ENCODE results near the gene LIMS4. TPM values are rescaled to one million over a fixed set of nuclear protein-coding genes. Genes with fewer than 3 reads are reported as not detected.
"Not testable (repeated sequence)": the region's sequence is repeated elsewhere in the genome, so short reads cannot be mapped to it uniquely, and the experiment has no call there.

LIMS4 gene
- total RNA-seq, 2 experiments from 2014 or later, result 3.1 to 3.3 TPM

DNA sequence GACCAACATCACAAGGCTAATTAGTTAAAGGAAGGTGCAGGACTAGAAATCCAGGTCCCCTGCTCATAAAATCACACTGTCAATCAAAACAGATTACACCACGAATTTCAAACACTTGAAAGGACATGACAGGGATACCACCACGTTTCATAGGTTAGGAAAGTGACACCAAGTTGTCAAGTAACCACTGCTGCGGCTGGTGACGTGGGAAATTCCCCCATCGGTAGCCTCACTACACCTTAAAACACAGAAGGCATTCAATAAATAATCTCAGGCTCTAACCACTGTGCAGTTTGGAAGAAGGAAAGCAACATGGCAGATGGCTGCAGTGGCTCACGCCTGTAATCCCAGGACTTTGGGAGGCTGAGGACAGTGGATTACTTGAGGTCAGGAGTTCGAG, 3.7 kb downstream of the LIMS4 start:
- H3K4me3 Mint-ChIP-seq; H3K27me3 Mint-ChIP-seq; POLR2A ChIA-PET; H3K27ac Mint-ChIP-seq; DNase-seq; CTCF ChIA-PET; H3K4me1 Mint-ChIP-seq (ENCODE audit: low read depth); intact Hi-C loops (cut with micrococcal nuclease); H3K36me3 Mint-ChIP-seq; H3K9me3 Mint-ChIP-seq: not testable (repeated sequence)

DNA sequence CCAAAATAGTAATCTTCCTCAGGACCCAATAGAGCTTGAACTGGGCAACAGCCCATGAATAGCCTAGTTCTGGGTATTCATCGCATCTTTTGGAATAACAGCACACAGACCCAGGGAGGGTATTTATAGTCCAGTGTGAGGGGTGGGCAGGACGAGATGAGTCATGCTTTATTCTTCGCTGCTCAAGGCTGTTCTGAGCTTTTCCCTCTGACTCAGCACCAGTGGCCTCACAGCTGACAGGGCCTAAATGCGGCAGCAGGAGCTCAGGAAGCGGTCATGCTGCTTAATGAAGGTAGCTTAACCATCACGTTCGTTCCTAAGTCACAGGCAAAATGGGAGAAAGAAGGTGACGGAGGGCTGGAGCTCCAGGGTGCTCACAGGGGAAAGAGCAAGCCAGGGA, 7.3 kb downstream of the LIMS4 start:
- H3K4me1 Mint-ChIP-seq (ENCODE audit: low read depth); H3K27ac Mint-ChIP-seq; CTCF ChIA-PET; POLR2A ChIA-PET; H3K36me3 Mint-ChIP-seq; H3K4me3 Mint-ChIP-seq; H3K9me3 Mint-ChIP-seq; intact Hi-C loops (cut with micrococcal nuclease); H3K27me3 Mint-ChIP-seq; DNase-seq: not testable (repeated sequence)

DNA sequence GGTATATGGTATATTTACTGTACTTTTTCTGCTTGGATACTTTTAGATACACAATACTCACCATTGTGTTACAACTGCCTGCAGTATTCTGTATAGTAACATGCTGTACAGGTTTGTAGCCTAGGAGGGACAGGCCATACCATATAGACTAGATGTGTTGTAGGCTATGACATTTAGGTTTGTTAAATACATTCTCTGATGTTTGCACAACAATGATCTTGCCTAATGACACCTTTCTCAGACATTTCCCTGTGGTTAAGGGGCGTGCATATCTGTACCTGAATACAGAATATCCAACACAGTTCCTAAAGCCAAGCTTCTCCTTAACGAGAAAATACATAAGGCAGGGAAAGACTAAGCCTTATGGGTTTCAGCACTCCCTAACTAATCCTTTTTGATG, 10.2 kb downstream of the LIMS4 start:
- H3K27me3 Mint-ChIP-seq; H3K4me1 Mint-ChIP-seq (ENCODE audit: low read depth); H3K27ac Mint-ChIP-seq; intact Hi-C loops (cut with micrococcal nuclease); H3K4me3 Mint-ChIP-seq; CTCF ChIA-PET; DNase-seq; H3K9me3 Mint-ChIP-seq; POLR2A ChIA-PET; H3K36me3 Mint-ChIP-seq: not testable (repeated sequence)

DNA sequence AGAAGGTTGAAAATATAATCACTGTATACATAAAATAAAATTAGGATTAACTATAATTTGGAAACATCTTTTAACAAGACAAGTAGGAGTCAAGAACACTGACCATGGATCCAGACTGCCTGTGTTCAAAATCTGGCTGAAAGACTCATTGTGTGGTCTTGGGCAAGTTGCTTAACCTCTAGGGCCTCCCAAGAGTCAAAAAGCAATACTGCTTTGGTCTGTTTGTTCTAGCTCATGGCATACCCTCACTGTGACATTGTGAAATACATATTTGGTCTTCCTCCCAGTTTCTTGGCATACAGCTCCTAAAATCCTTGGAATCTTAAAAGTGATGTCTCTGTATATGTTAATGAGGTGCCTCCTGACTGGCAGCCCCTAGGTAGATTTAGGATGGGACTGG, 12.3 kb downstream of the LIMS4 start:
- H3K36me3 Mint-ChIP-seq; intact Hi-C loops (cut with micrococcal nuclease); CTCF ChIA-PET; H3K9me3 Mint-ChIP-seq; H3K4me1 Mint-ChIP-seq (ENCODE audit: low read depth); H3K4me3 Mint-ChIP-seq; DNase-seq; H3K27ac Mint-ChIP-seq; H3K27me3 Mint-ChIP-seq; POLR2A ChIA-PET: not testable (repeated sequence)

DNA sequence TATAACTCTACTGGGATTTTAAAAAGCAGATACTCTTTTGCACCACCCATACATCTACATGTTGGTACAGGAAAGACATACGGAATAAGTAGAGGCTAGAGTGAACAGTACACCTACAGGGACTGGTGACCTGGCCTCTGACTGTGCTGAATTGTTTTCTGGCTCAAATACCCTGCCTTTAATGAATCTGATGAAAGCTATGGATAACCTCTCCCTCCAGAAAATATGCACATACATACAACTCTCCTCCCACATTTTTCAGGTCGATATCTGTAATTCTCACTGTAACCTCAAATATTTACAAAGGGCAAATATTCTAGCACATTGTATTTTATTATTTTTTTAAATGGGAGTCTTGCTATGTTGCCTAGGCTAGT, 15.4 kb downstream of the LIMS4 start:
- H3K9me3 Mint-ChIP-seq; DNase-seq; H3K36me3 Mint-ChIP-seq; intact Hi-C loops (cut with micrococcal nuclease); H3K27ac Mint-ChIP-seq; H3K4me3 Mint-ChIP-seq; H3K27me3 Mint-ChIP-seq; CTCF ChIA-PET; H3K4me1 Mint-ChIP-seq (ENCODE audit: low read depth); POLR2A ChIA-PET: not testable (repeated sequence)

DNA sequence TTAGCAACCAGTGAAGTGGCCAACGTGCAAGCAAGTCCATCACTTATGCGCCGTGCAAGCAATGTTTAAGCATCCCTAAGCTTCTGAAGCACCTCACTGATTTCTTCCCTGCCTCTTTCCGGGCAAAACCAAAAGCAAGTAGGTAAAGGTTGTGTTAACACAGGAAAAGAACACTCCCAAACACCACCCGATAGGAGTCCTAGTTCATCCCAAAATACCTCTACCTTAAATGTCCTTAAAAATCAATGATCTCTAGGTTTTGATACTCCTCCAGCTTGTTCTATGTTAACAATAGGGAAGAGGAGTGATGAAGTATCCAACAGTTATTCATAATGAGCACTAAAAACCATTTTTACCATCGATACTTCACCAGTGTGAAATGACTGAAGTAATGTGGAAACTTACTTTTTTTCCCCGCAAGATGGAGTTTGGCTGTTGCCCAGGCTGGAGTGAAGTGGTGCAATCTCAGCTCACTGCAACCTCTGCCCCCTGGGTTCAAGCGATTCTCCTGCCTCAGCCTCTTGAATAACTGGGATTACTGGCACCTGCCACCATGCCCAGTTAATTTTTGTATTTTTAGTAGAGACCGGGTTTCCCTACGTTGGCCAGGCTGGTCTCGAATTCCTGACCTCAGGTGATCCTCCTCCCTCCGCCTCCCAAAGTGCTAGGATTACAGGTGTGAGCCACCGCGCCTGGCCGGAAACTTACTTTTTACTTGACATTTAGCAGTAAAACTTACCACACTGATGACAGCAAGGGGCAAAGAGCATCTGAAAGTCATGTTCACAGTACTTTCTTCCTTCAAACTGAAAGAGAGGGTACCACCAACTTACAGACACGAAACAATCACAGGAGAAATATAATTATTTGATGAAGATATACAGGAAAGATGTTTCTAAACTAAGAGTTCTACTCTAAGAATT, 16.1 kb downstream of the LIMS4 start:
- H3K36me3 Mint-ChIP-seq; H3K27ac Mint-ChIP-seq; intact Hi-C loops (cut with micrococcal nuclease); CTCF ChIA-PET; POLR2A ChIA-PET; H3K27me3 Mint-ChIP-seq; DNase-seq; H3K4me3 Mint-ChIP-seq; H3K4me1 Mint-ChIP-seq (ENCODE audit: low read depth); H3K9me3 Mint-ChIP-seq: not testable (repeated sequence)

DNA sequence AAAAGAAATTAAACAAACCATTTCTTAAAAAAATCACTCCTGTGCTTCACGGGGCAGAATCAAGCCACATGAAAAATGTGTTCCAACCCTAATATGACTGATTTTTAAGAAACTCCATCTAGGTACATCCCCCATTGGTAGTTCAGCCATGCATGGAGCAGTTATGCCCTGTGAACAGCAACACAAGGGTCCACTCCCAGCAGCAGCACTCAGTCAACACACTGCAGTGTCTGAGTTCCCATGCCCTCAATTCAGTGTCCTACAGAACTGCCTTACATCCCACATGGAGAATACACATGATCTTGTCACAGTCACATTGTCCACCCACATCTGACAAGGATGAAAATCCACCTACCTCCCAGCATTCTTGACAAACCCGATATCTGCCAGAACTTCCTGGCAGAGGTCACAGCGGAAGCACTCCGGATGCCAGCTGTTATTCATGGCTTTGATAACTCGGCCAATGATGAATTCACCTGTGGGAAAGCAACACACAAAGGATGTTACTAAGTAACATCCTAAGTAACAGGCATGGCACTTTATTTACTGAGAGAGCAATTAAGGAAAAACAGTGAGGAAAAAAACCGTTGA, 17.4 kb downstream of the LIMS4 start:
- H3K36me3 Mint-ChIP-seq; H3K27ac Mint-ChIP-seq; CTCF ChIA-PET; H3K9me3 Mint-ChIP-seq; POLR2A ChIA-PET; H3K4me1 Mint-ChIP-seq (ENCODE audit: low read depth); H3K4me3 Mint-ChIP-seq; H3K27me3 Mint-ChIP-seq; intact Hi-C loops (cut with micrococcal nuclease); DNase-seq: not testable (repeated sequence)

DNA sequence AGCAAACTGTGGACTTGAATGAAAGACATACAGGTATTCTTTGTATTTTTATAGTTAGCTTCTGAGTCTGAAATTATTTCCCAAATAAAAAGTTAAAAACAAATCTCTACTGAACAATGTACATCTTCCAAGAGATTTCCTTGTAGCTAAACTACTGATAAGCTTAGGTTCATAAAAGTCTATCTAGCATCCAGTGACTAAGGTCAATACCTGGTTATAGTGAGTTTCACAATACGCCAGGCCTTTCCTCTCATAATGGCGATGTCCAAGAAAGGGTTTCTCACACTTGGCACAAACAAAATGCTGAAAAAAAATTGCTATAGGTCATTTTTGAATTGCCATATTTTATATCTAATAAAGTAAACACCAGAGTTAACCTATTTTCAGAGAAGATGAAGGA, 21.7 kb downstream of the LIMS4 start:
- CTCF ChIA-PET; H3K4me3 Mint-ChIP-seq; H3K4me1 Mint-ChIP-seq (ENCODE audit: low read depth); H3K36me3 Mint-ChIP-seq; intact Hi-C loops (cut with micrococcal nuclease); H3K9me3 Mint-ChIP-seq; H3K27me3 Mint-ChIP-seq; H3K27ac Mint-ChIP-seq; POLR2A ChIA-PET; DNase-seq: not testable (repeated sequence)

DNA sequence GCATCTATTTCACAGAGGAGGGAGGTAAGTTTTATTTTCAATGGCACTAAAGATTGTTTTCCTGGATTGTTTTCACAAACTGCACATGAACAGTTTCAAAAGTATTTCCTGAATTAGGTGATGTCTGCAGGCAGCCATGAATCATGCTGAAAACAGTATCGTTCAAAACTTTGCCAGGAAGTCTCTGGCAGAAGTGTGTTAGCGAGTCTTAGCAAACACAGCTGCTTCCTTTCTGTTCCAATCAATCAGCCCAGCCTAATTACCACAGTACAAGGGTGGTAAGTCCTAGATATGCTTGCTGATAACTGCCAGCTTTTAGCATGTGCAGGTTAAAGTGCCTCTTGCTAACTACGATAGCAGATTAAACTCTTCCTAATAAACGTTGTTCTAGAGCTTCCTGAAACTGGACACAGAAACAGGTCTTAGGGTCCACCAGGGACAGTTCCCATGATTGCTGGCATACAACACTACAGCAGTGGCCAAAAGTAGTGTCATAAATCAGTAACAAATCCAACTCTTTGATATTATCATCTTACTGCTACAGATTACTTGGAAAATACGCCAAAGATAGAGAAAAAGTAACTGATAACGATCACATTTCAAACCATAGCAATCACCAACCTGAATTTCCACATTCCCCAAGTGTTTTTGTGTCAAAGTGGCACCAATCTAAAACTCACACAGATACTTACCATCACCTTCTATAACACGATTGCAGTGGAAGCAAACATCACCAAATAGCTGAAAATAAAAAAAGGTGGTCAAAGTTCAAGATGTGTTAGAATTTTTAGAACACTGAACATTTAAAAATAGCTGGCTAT, 23.3 kb downstream of the LIMS4 start:
- H3K27me3 Mint-ChIP-seq; H3K4me3 Mint-ChIP-seq; intact Hi-C loops (cut with micrococcal nuclease); H3K9me3 Mint-ChIP-seq; CTCF ChIA-PET; H3K36me3 Mint-ChIP-seq; POLR2A ChIA-PET; DNase-seq; H3K27ac Mint-ChIP-seq; H3K4me1 Mint-ChIP-seq (ENCODE audit: low read depth): not testable (repeated sequence)

DNA sequence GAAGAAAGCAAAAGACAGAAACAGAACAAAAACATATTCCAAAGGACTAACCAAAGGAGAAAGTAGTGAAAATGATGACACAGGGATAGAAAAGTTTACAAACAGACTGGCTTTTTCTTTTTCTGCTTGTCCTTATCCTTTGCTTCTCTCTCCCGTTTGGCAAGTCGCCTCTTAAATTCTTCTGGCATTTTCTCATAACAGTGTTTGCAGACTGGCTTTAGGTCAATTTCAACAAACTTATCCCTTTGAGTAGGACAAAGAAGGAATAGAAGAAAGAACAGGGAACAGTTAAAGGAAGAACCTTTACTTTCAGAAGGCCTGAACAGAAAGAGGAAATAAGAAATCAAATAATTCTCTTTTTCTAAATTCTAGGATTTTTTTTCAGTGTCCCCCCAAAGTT, 26.0 kb downstream of the LIMS4 start:
- H3K4me1 Mint-ChIP-seq (ENCODE audit: low read depth); H3K27me3 Mint-ChIP-seq; H3K36me3 Mint-ChIP-seq; DNase-seq; POLR2A ChIA-PET; H3K27ac Mint-ChIP-seq; intact Hi-C loops (cut with micrococcal nuclease); CTCF ChIA-PET; H3K9me3 Mint-ChIP-seq; H3K4me3 Mint-ChIP-seq: not testable (repeated sequence)

DNA sequence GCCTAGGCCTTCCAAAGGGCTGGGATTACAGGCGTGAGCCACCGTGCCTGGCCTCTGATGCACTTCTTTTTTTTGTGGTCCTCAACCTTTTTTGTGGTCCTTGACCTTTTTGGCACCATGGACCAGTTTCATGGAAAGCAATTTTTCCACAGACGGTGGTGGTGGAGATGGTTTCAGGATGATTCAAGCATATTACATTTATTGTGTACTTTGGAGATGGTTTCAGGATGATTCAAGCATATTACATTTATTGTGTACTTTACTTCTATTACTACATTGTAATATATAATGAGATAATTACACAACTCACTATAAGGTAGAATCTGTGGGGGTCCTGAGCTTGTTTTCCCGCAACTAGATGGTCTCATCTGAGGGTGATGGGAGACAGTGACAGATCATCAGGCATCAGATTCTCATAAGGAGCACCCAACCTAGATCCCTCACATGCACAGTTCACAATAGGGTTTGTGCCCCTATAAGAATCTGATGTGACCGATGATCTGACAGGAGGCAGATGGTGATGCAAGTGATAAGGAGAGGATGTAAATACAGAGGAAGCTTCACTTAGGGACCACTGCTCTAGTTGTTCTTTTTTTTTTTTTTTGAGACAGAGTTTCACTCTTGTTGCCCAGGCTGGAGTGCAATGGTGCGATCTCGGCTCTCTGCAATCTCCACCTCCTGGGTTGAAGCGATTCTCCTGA, 29.2 kb downstream of the LIMS4 start:
- DNase-seq; H3K36me3 Mint-ChIP-seq; H3K4me3 Mint-ChIP-seq; intact Hi-C loops (cut with micrococcal nuclease); POLR2A ChIA-PET; H3K9me3 Mint-ChIP-seq; H3K27me3 Mint-ChIP-seq; H3K27ac Mint-ChIP-seq; H3K4me1 Mint-ChIP-seq (ENCODE audit: low read depth); CTCF ChIA-PET: not testable (repeated sequence)

DNA sequence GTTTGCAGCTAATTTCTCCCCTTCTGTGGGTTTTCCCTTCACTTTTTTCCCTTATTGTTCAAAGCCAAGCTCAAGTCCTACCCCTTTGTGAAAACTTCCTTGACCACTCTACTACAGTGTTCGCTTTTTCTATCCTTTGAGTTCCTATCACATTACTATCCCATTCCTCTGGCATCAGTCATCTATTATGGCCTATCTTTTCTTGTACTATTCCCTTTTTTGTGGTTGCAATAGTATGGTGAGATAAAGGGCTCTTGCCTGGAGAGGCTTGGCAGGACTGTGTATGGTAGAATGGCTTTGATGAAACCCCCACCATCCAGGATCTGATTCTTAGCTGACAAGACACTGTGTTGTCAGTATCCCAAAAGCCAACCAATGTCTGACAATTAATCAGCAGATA, 30.7 kb downstream of the LIMS4 start:
- H3K9me3 Mint-ChIP-seq; POLR2A ChIA-PET; DNase-seq; H3K36me3 Mint-ChIP-seq; intact Hi-C loops (cut with micrococcal nuclease); H3K27me3 Mint-ChIP-seq; H3K4me3 Mint-ChIP-seq; H3K27ac Mint-ChIP-seq; H3K4me1 Mint-ChIP-seq (ENCODE audit: low read depth); CTCF ChIA-PET: not testable (repeated sequence)
